ENCODE data around the gene SLC10A7. TPM values are rescaled to one million over a fixed set of nuclear protein-coding genes. Genes with fewer than 3 reads are reported as not detected.

Gene SLC10A7
- total and polyA plus RNA-seq, 2 of the 13 experiments (the other 11 are each of a cell fraction or from before 2014, with no cell fraction given), result 18.5 to 18.8 TPM

DNA sequence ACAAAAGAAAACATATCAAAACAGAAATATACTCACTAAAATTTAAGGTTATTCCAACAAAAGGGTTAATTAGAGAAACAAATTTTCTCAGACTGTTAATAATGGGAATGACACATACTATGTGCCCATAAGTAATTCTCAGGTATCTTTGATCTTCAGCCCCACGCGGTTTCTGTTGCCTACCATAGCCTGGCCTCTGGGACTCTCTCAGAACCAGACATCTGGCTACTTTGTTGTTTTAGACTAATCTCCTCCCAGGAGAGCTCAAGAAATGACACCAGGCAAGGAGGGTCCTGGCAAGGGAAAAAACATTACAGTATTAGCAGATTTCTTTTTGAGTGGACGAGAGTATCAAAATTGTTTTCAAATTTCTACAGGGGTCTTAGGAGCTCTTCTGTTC lies 43.7 kb downstream of the SLC10A7 start:
- 79% methylated on average over 3 of the region's 3 CpGs for WGBS (ENCODE audit: low lambda C conversion rate)
- Histone ChIP-seq H3K4me2 (ENCODE audit: low read depth, low read length) (no peak overlapping the region), H3K36me3 (replicated peaks in 1 of 2; ENCODE audit: control insufficient read depth in 1 of 2, insufficient read depth in 2 of 2, low read length in 2 of 2) (no peaks in the 10 kb centered on the region), H3K4me3 (replicated peaks in 1 of 3; ENCODE audit: insufficient read depth in 1 of 3, low read depth in 2 of 3, low read length in 3 of 3) (no peak overlapping the region), H4K20me1 (ENCODE audit: insufficient read depth, low read length) (no peaks in the 10 kb centered on the region), H3K4me1 (ENCODE audit: insufficient read depth, low read length) (no peaks in the 10 kb centered on the region), H3K79me2 (ENCODE audit: insufficient read depth, low read length) (no peaks in the 10 kb centered on the region), H3K9ac (ENCODE audit: insufficient read depth, low read depth, low read length) (no peak overlapping the region), H3K27ac (ENCODE audit: extremely low read length, insufficient read depth, low read length) (no peak overlapping the region), H3K9me3 (ENCODE audit: low read length) (peaks cover 6% of the 10 kb centered on the region; the same call in 1 of the 2 replicates), H2AFZ (ENCODE audit: low read length) (no peak overlapping the region), H3K27me3 (ENCODE audit: control insufficient read depth in 1 of 2, insufficient read depth in 2 of 2, low read length in 2 of 2) (no peaks in the 10 kb centered on the region)
- DNase-seq (ENCODE audit: low spot score), result no peak
- in situ Hi-C loops (cut with HindIII; ENCODE audit: extremely low pct_ligation_motif_present, low pct_unique_long_range_greater_than_20kb), result no loop called here
- FAIRE-seq, result no peak
- no peak for ATAC-seq
- BruUV-seq (replicated peaks), result no TSS peak
- no peak for TF ChIP-seq NAIF1 (CRISPR knock-in tag; IDR thresholded peaks at IDR 0.05; ENCODE audit: borderline replicate concordance)
- no peak for TF ChIP-seq RBAK (CRISPR knock-in tag; IDR thresholded peaks at IDR 0.05)
- no peak for TF ChIP-seq ZNF746 (CRISPR knock-in tag; IDR thresholded peaks at IDR 0.05)
- POLR2A ChIA-PET, result no interaction called here
- intact Hi-C loops (cut with micrococcal nuclease; ENCODE audit: unreplicated experiment), result no loop called here
- CTCF ChIA-PET (ENCODE audit: low intra/inter-chr PET ratio, low total read pairs), result no interaction called here

DNA sequence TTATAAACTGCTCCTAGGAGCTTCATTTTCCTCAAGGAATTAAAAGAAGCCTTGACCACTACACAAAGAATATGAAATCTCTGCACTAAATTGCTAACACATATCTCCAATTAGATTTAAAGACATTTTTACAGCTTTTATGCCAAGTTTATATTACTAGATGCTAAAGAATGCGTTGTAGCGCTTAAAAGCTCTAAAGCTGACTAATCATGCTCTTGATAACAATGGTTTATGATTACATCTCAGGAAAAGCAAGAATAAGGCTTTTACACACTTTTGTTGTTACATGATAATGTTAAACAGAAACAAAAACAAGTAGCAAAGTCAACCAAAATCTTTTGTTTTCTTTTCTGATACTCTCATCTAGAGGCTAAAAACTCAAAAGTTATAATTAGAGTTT lies 44.7 kb downstream of the SLC10A7 start:
- no peak overlapping the region for H3K9ac ChIP-seq (ENCODE audit: insufficient read depth, low read depth, low read length)
- BruUV-seq (replicated peaks), result no TSS peak
- no peaks in the 10 kb centered on the region for H3K79me2 ChIP-seq (ENCODE audit: insufficient read depth, low read length)
- FAIRE-seq, result no peak
- H3K4me2 ChIP-seq (ENCODE audit: low read depth, low read length), result no peak overlapping the region
- in situ Hi-C loops (cut with HindIII; ENCODE audit: extremely low pct_ligation_motif_present, low pct_unique_long_range_greater_than_20kb) (no loop called here), intact Hi-C loops (cut with micrococcal nuclease; ENCODE audit: unreplicated experiment) (no loop called here)
- no peak overlapping the region for H3K27ac ChIP-seq (ENCODE audit: extremely low read length, insufficient read depth, low read length)
- no peak for ATAC-seq
- 97% methylated on average over 2 of the region's 2 CpGs for WGBS (ENCODE audit: low lambda C conversion rate)
- DNase-seq (ENCODE audit: low spot score), result no peak
- no peaks in the 10 kb centered on the region for H3K9me3 ChIP-seq (ENCODE audit: low read length)
- CTCF ChIA-PET (ENCODE audit: low intra/inter-chr PET ratio, low total read pairs), result no interaction called here
- H3K27me3 ChIP-seq (ENCODE audit: control insufficient read depth in 1 of 2, insufficient read depth in 2 of 2, low read length in 2 of 2), result no peaks in the 10 kb centered on the region
- H3K4me1 ChIP-seq (ENCODE audit: insufficient read depth, low read length), result no peaks in the 10 kb centered on the region
- H3K36me3 ChIP-seq (replicated peaks in 1 of 2; ENCODE audit: control insufficient read depth in 1 of 2, insufficient read depth in 2 of 2, low read length in 2 of 2), result no peaks in the 10 kb centered on the region
- POLR2A ChIA-PET, result no interaction called here
- H3K4me3 ChIP-seq (replicated peaks in 1 of 3; ENCODE audit: insufficient read depth in 1 of 3, low read depth in 2 of 3, low read length in 3 of 3), result no peak overlapping the region
- H2AFZ ChIP-seq (ENCODE audit: low read length), result no peak overlapping the region
- H4K20me1 ChIP-seq (ENCODE audit: insufficient read depth, low read length), result no peaks in the 10 kb centered on the region
- TF ChIP-seq, protein P1, sequence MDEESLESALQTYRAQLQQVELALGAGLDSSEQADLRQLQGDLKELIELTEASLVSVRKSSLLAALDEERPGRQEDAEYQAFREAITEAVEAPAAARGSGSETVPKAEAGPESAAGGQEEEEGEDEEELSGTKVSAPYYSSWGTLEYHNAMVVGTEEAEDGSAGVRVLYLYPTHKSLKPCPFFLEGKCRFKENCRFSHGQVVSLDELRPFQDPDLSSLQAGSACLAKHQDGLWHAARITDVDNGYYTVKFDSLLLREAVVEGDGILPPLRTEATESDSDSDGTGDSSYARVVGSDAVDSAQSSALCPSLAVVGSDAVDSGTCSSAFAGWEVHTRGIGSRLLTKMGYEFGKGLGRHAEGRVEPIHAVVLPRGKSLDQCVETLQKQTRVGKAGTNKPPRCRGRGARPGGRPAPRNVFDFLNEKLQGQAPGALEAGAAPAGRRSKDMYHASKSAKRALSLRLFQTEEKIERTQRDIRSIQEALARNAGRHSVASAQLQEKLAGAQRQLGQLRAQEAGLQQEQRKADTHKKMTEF (CRISPR knock-in tag; IDR thresholded peaks at IDR 0.05), result no peak
- TF ChIP-seq, protein P2, sequence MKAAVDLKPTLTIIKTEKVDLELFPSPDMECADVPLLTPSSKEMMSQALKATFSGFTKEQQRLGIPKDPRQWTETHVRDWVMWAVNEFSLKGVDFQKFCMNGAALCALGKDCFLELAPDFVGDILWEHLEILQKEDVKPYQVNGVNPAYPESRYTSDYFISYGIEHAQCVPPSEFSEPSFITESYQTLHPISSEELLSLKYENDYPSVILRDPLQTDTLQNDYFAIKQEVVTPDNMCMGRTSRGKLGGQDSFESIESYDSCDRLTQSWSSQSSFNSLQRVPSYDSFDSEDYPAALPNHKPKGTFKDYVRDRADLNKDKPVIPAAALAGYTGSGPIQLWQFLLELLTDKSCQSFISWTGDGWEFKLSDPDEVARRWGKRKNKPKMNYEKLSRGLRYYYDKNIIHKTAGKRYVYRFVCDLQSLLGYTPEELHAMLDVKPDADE (CRISPR knock-in tag; IDR thresholded peaks at IDR 0.05), result no peak
- TF ChIP-seq, protein P3, sequence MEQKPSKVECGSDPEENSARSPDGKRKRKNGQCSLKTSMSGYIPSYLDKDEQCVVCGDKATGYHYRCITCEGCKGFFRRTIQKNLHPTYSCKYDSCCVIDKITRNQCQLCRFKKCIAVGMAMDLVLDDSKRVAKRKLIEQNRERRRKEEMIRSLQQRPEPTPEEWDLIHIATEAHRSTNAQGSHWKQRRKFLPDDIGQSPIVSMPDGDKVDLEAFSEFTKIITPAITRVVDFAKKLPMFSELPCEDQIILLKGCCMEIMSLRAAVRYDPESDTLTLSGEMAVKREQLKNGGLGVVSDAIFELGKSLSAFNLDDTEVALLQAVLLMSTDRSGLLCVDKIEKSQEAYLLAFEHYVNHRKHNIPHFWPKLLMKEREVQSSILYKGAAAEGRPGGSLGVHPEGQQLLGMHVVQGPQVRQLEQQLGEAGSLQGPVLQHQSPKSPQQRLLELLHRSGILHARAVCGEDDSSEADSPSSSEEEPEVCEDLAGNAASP (CRISPR knock-in tag; IDR thresholded peaks at IDR 0.05; ENCODE audit: borderline replicate concordance), result no peak
- TF ChIP-seq, protein P4, sequence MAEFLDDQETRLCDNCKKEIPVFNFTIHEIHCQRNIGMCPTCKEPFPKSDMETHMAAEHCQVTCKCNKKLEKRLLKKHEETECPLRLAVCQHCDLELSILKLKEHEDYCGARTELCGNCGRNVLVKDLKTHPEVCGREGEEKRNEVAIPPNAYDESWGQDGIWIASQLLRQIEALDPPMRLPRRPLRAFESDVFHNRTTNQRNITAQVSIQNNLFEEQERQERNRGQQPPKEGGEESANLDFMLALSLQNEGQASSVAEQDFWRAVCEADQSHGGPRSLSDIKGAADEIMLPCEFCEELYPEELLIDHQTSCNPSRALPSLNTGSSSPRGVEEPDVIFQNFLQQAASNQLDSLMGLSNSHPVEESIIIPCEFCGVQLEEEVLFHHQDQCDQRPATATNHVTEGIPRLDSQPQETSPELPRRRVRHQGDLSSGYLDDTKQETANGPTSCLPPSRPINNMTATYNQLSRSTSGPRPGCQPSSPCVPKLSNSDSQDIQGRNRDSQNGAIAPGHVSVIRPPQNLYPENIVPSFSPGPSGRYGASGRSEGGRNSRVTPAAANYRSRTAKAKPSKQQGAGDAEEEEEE (CRISPR knock-in tag; IDR thresholded peaks at IDR 0.05; ENCODE audit: borderline replicate concordance), result no peak
- TF ChIP-seq, protein P5, sequence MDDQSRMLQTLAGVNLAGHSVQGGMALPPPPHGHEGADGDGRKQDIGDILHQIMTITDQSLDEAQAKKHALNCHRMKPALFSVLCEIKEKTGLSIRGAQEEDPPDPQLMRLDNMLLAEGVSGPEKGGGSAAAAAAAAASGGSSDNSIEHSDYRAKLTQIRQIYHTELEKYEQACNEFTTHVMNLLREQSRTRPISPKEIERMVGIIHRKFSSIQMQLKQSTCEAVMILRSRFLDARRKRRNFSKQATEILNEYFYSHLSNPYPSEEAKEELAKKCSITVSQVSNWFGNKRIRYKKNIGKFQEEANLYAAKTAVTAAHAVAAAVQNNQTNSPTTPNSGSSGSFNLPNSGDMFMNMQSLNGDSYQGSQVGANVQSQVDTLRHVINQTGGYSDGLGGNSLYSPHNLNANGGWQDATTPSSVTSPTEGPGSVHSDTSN (CRISPR knock-in tag; IDR thresholded peaks at IDR 0.05; ENCODE audit: borderline replicate concordance), result no peak
- TF ChIP-seq ZBTB1 (CRISPR knock-in tag; IDR thresholded peaks at IDR 0.05; ENCODE audit: borderline replicate concordance), result no peak
- TF ChIP-seq, protein P6, sequence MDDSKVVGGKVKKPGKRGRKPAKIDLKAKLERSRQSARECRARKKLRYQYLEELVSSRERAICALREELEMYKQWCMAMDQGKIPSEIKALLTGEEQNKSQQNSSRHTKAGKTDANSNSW (CRISPR knock-in tag; IDR thresholded peaks at IDR 0.05; ENCODE audit: borderline replicate concordance), result no peak
- no peak for TF ChIP-seq TMF1 (CRISPR knock-in tag; IDR thresholded peaks at IDR 0.05; ENCODE audit: low read depth)

Data from HepG2 (cell line).